ENCODE measurements around the gene ABHD15. TPM values are rescaled to one million over a fixed set of nuclear protein-coding genes. Genes with fewer than 3 reads are reported as not detected.
"Not testable (repeated sequence)": the region's sequence is repeated elsewhere in the genome, so short reads cannot be mapped to it uniquely, and the experiment has no call there.

The ABHD15 gene
- total and polyA plus RNA-seq, 4 donors = 2.3 to 4.3 (median 3.0) TPM

GRCh38 chr17:29561554-29562517 lies 5.0 kb downstream of the ABHD15 start:
- DNase-seq (ENCODE audit: low read depth in 4 of 6, low spot score in 6 of 6) = no peak
- WGBS (ENCODE audit: insufficient coverage) = 85% methylated on average over 17 of the region's 17 CpGs
- H3K27me3 ChIP-seq (ENCODE audit: control insufficient read depth, insufficient read depth, low read length) = peaks cover 32% of the 10 kb centered on the region
- H3K27ac ChIP-seq (ENCODE audit: low read depth, low read length) = no peak overlapping the region
- no peaks in the 10 kb centered on the region for H3K9me3 ChIP-seq (ENCODE audit: control insufficient read depth, insufficient read depth, low read length)
- H3K36me3 ChIP-seq (ENCODE audit: control insufficient read depth, insufficient read depth, low read length) = peaks cover 6% of the 10 kb centered on the region
- H3K4me1 ChIP-seq (ENCODE audit: control insufficient read depth, insufficient read depth, low read length) = peaks cover 17% of the 10 kb centered on the region
- H3K4me3 ChIP-seq (ENCODE audit: low read depth, low read length) = no peak overlapping the region

GRCh38 chr17:29560316-29560715 lies 6.5 kb downstream of the ABHD15 start:
- DNase-seq (ENCODE audit: low read depth in 4 of 6, low spot score in 6 of 6) = peak in 1 of 6 donors; percentile 59
- peaks cover 6% of the 10 kb centered on the region for H3K36me3 ChIP-seq (ENCODE audit: control insufficient read depth, insufficient read depth, low read length)
- no peaks in the 10 kb centered on the region for H3K9me3 ChIP-seq (ENCODE audit: control insufficient read depth, insufficient read depth, low read length)
- peaks cover 19% of the 10 kb centered on the region for H3K27me3 ChIP-seq (ENCODE audit: control insufficient read depth, insufficient read depth, low read length)
- WGBS (ENCODE audit: insufficient coverage) = no CpG with 5 or more reads among the region's 6 CpGs
- no peak overlapping the region for H3K4me3 ChIP-seq (ENCODE audit: low read depth, low read length)
- H3K4me1 ChIP-seq (ENCODE audit: control insufficient read depth, insufficient read depth, low read length) = peaks cover 6% of the 10 kb centered on the region
- H3K27ac ChIP-seq (ENCODE audit: low read depth, low read length) = no peak overlapping the region

- peaks cover 2% of the 10 kb centered on the region for H3K4me1 ChIP-seq (ENCODE audit: control insufficient read depth, insufficient read depth, low read length)
- peaks cover 13% of the 10 kb centered on the region for H3K27me3 ChIP-seq (ENCODE audit: control insufficient read depth, insufficient read depth, low read length)
- peaks cover 6% of the 10 kb centered on the region for H3K36me3 ChIP-seq (ENCODE audit: control insufficient read depth, insufficient read depth, low read length)
- DNase-seq (ENCODE audit: low read depth in 4 of 6, low spot score in 6 of 6) = no peak
- H3K9me3 ChIP-seq (ENCODE audit: control insufficient read depth, insufficient read depth, low read length) = no peaks in the 10 kb centered on the region
- no peak overlapping the region for H3K27ac ChIP-seq (ENCODE audit: low read depth, low read length)
- no CpG with 5 or more reads among the region's 2 CpGs for WGBS (ENCODE audit: insufficient coverage)
- H3K4me3 ChIP-seq (ENCODE audit: low read depth, low read length) = no peak overlapping the region
These were observed 7.2 kb downstream of the ABHD15 start for GRCh38 chr17:29559640-29560039.

- 95% methylated on average over 3 of the region's 5 CpGs for WGBS (ENCODE audit: insufficient coverage)
- H3K36me3 ChIP-seq (ENCODE audit: control insufficient read depth, insufficient read depth, low read length); H3K27ac ChIP-seq (ENCODE audit: low read depth, low read length): not testable (repeated sequence)
These were observed 8.7 kb downstream of the ABHD15 start for GRCh38 chr17:29558139-29558538.

GRCh38 chr17:29557739-29558116 lies 9.1 kb downstream of the ABHD15 start:
- no peak overlapping the region for H3K4me3 ChIP-seq (ENCODE audit: low read depth, low read length)
- peaks cover 5% of the 10 kb centered on the region for H3K36me3 ChIP-seq (ENCODE audit: control insufficient read depth, insufficient read depth, low read length)
- no peak overlapping the region for H3K27ac ChIP-seq (ENCODE audit: low read depth, low read length)
- H3K9me3 ChIP-seq (ENCODE audit: control insufficient read depth, insufficient read depth, low read length) = no peaks in the 10 kb centered on the region
- no peak for DNase-seq (ENCODE audit: low read depth in 4 of 6, low spot score in 6 of 6)
- peaks cover 4% of the 10 kb centered on the region for H3K27me3 ChIP-seq (ENCODE audit: control insufficient read depth, insufficient read depth, low read length)
- H3K4me1 ChIP-seq (ENCODE audit: control insufficient read depth, insufficient read depth, low read length) = no peaks in the 10 kb centered on the region

More at GRCh38 chr17:29558139-29558538, 8.7 kb downstream of the ABHD15 start:
- H3K27me3 ChIP-seq (ENCODE audit: control insufficient read depth, insufficient read depth, low read length); H3K9me3 ChIP-seq (ENCODE audit: control insufficient read depth, insufficient read depth, low read length); H3K4me1 ChIP-seq (ENCODE audit: control insufficient read depth, insufficient read depth, low read length); H3K4me3 ChIP-seq (ENCODE audit: low read depth, low read length); DNase-seq (ENCODE audit: low read depth in 4 of 6, low spot score in 6 of 6): not testable (repeated sequence)

- WGBS (ENCODE audit: insufficient coverage) = no CpG with 5 or more reads among the region's 1 CpG
- no peaks in the 10 kb centered on the region for H3K9me3 ChIP-seq (ENCODE audit: control insufficient read depth, insufficient read depth, low read length)
These were observed 9.6 kb downstream of the ABHD15 start for GRCh38 chr17:29557085-29557738.

GRCh38 chr17:29555840-29556239 lies 11.0 kb downstream of the ABHD15 start:
- no peak for DNase-seq (ENCODE audit: low read depth in 4 of 6, low spot score in 6 of 6)
- no peak overlapping the region for H3K27ac ChIP-seq (ENCODE audit: low read depth, low read length)
- no peaks in the 10 kb centered on the region for H3K27me3 ChIP-seq (ENCODE audit: control insufficient read depth, insufficient read depth, low read length)
- H3K36me3 ChIP-seq (ENCODE audit: control insufficient read depth, insufficient read depth, low read length) = no peaks in the 10 kb centered on the region
- 52% methylated on average over 2 of the region's 3 CpGs for WGBS (ENCODE audit: insufficient coverage)
- no peaks in the 10 kb centered on the region for H3K9me3 ChIP-seq (ENCODE audit: control insufficient read depth, insufficient read depth, low read length)
- no peaks in the 10 kb centered on the region for H3K4me1 ChIP-seq (ENCODE audit: control insufficient read depth, insufficient read depth, low read length)
- no peak overlapping the region for H3K4me3 ChIP-seq (ENCODE audit: low read depth, low read length)

More at GRCh38 chr17:29557085-29557738, 9.6 kb downstream of the ABHD15 start:
- no peaks in the 10 kb centered on the region for H3K4me1 ChIP-seq (ENCODE audit: control insufficient read depth, insufficient read depth, low read length)
- peaks cover 2% of the 10 kb centered on the region for H3K36me3 ChIP-seq (ENCODE audit: control insufficient read depth, insufficient read depth, low read length)
- no peak overlapping the region for H3K27ac ChIP-seq (ENCODE audit: low read depth, low read length)
- DNase-seq (ENCODE audit: low read depth in 4 of 6, low spot score in 6 of 6) = no peak
- H3K27me3 ChIP-seq (ENCODE audit: control insufficient read depth, insufficient read depth, low read length) = peaks cover under 1% of the 10 kb centered on the region
- H3K4me3 ChIP-seq (ENCODE audit: low read depth, low read length) = no peak overlapping the region

GRCh38 chr17:29549177-29549923 lies 17.5 kb downstream of the ABHD15 start:
- WGBS (ENCODE audit: insufficient coverage) = 5% methylated on average over 2 of the region's 5 CpGs
- Histone ChIP-seq H3K4me3 (ENCODE audit: low read depth, low read length) (no peak overlapping the region), H3K4me1 (ENCODE audit: control insufficient read depth, insufficient read depth, low read length) (no peaks in the 10 kb centered on the region), H3K27me3 (ENCODE audit: control insufficient read depth, insufficient read depth, low read length) (no peaks in the 10 kb centered on the region), H3K9me3 (ENCODE audit: control insufficient read depth, insufficient read depth, low read length) (no peaks in the 10 kb centered on the region), H3K27ac (ENCODE audit: low read depth, low read length) (no peak overlapping the region), H3K36me3 (ENCODE audit: control insufficient read depth, insufficient read depth, low read length) (no peaks in the 10 kb centered on the region)
- DNase-seq (ENCODE audit: low read depth in 4 of 6, low spot score in 6 of 6) = peak in 2 of 6 donors; percentile 51 to 77

- H3K4me1 ChIP-seq (ENCODE audit: control insufficient read depth, insufficient read depth, low read length) = no peaks in the 10 kb centered on the region
- 83% methylated on average over 1 of the region's 1 CpG for WGBS (ENCODE audit: insufficient coverage)
These were observed 20.0 kb downstream of the ABHD15 start for GRCh38 chr17:29546830-29547229.

More at GRCh38 chr17:29546830-29547229, 20.0 kb downstream of the ABHD15 start:
- Histone ChIP-seq H3K4me3 (ENCODE audit: low read depth, low read length) (no peak overlapping the region), H3K36me3 (ENCODE audit: control insufficient read depth, insufficient read depth, low read length) (peaks cover 12% of the 10 kb centered on the region), H3K9me3 (ENCODE audit: control insufficient read depth, insufficient read depth, low read length) (no peaks in the 10 kb centered on the region), H3K27ac (ENCODE audit: low read depth, low read length) (no peak overlapping the region), H3K27me3 (ENCODE audit: control insufficient read depth, insufficient read depth, low read length) (no peaks in the 10 kb centered on the region)
- DNase-seq (ENCODE audit: low read depth in 4 of 6, low spot score in 6 of 6) = no peak
